Measurements from ENCODE around the gene AGPAT2. TPM values are rescaled to one million over a fixed set of nuclear protein-coding genes. Genes with fewer than 3 reads are reported as not detected.

Gene AGPAT2
- total RNA-seq, 4 donors from 2014 or later, result 19.0 to 77.4 (median 36.0) TPM

GRCh38 chr9:136671254-136671614 lies 16.0 kb downstream of the AGPAT2 start:
- Histone ChIP-seq H3K9me3 (no peaks in the 10 kb centered on the region), H3K36me3 (peaks cover 0 to under 1% of the 10 kb centered on the region in 2 donors), H3K27ac (no peak overlapping the region), H3K4me3 (no peak overlapping the region), H3K27me3 (peaks cover 0 to 10% (median 4%) of the 10 kb centered on the region in 3 donors), H3K4me1 (peaks cover 0 to 10% of the 10 kb centered on the region in 2 donors)
- TF ChIP-seq, protein P1, sequence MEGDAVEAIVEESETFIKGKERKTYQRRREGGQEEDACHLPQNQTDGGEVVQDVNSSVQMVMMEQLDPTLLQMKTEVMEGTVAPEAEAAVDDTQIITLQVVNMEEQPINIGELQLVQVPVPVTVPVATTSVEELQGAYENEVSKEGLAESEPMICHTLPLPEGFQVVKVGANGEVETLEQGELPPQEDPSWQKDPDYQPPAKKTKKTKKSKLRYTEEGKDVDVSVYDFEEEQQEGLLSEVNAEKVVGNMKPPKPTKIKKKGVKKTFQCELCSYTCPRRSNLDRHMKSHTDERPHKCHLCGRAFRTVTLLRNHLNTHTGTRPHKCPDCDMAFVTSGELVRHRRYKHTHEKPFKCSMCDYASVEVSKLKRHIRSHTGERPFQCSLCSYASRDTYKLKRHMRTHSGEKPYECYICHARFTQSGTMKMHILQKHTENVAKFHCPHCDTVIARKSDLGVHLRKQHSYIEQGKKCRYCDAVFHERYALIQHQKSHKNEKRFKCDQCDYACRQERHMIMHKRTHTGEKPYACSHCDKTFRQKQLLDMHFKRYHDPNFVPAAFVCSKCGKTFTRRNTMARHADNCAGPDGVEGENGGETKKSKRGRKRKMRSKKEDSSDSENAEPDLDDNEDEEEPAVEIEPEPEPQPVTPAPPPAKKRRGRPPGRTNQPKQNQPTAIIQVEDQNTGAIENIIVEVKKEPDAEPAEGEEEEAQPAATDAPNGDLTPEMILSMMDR (IDR thresholded peaks at IDR 0.05 in 4 of 5, conservative IDR thresholded peaks at IDR 0.05 in 1 of 5), result no peak
- no peak for TF ChIP-seq POLR2A (IDR thresholded peaks at IDR 0.05)
- no peak for DNase-seq
- intact Hi-C loops (cut with DNase I; ENCODE audit: low total_unique reads), result loop anchor here (1.0 kb wide), 1 partner anchor 24 kb away; no protein-coding TSS in a partner anchor
- no peak for ATAC-seq
- in situ Hi-C loops (cut with MboI; ENCODE audit: low sequenced_read_pairs in 4 of 4), result no loop called here

DNA sequence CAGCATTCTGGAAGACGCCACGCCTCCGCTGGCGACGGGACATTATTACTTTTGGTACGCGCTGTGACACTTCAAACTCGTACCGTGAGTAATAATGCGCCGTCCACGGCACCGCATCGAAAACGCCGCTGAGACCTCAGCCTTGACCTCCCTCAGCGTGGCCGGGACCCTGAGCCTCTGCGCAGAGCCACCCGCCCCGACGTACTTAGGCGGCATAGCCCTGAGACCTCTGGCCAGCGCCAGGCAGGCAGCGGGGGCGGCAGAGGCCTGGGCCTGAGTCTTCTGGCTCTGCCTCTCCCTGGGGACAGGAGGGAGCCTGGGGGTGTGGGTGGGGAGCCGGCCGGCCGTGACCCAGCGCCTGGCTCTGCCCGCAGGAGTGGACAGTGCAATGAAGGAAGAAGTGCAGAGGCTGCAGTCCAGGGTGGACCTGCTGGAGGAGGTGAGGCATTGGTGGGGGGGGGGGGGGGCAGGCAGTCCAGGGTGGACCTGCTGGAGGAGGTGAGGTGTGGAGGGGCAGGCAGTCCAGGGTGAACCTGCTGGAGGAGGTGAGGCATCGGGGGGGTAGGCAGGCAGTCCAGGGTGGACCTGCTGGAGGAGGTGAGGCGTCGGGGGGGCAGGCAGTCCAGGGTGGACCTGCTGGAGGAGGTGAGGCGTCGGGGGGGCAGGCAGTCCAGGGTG lies 16.5 kb downstream of the AGPAT2 start:
- peaks cover 0 to 10% of the 10 kb centered on the region in 2 donors for H3K4me1 ChIP-seq
- intact Hi-C loops (cut with DNase I; ENCODE audit: low total_unique reads), result loop anchor here (1.0 kb wide), 1 partner anchor 25 kb away; no protein-coding TSS in a partner anchor
- peak overlapping the region in 3 of 4 donors; percentile 25 to 55 (median 43) for H3K4me3 ChIP-seq
- TF ChIP-seq POLR2A (IDR thresholded peaks at IDR 0.05), result no peak
- TF ChIP-seq, protein P1 (IDR thresholded peaks at IDR 0.05 in 4 of 5, conservative IDR thresholded peaks at IDR 0.05 in 1 of 5), result no peak
- ATAC-seq, result no peak
- no peaks in the 10 kb centered on the region for H3K9me3 ChIP-seq
- no peak for DNase-seq
- H3K36me3 ChIP-seq, result no peaks in the 10 kb centered on the region
- in situ Hi-C loops (cut with MboI; ENCODE audit: low sequenced_read_pairs in 4 of 4), result no loop called here
- H3K27me3 ChIP-seq, result peaks cover 0 to 10% (median 4%) of the 10 kb centered on the region in 3 donors
- H3K27ac ChIP-seq, result peak overlapping the region in 2 of 4 donors; percentile 31 to 50

- DNase-seq (no peak), ATAC-seq (no peak)
- Histone ChIP-seq H3K4me1 (peaks cover 0 to 10% of the 10 kb centered on the region in 2 donors), H3K9me3 (no peaks in the 10 kb centered on the region), H3K27ac (peak overlapping the region in 2 of 4 donors; percentile 27 to 50), H3K27me3 (peaks cover 3 to 14% (median 9%) of the 10 kb centered on the region in 3 donors), H3K36me3 (no peaks in the 10 kb centered on the region), H3K4me3 (peak overlapping the region in 3 of 4 donors; percentile 25 to 55 (median 43))
- no peak for TF ChIP-seq POLR2A (IDR thresholded peaks at IDR 0.05)
- TF ChIP-seq, protein P1 (IDR thresholded peaks at IDR 0.05 in 4 of 5, conservative IDR thresholded peaks at IDR 0.05 in 1 of 5), result no peak
- intact Hi-C loops (cut with DNase I; ENCODE audit: low total_unique reads) (no loop called here), in situ Hi-C loops (cut with MboI; ENCODE audit: low sequenced_read_pairs in 4 of 4) (no loop called here)
Measured at GRCh38 chr9:136669791-136670464, 17.3 kb downstream of the AGPAT2 start.

DNA sequence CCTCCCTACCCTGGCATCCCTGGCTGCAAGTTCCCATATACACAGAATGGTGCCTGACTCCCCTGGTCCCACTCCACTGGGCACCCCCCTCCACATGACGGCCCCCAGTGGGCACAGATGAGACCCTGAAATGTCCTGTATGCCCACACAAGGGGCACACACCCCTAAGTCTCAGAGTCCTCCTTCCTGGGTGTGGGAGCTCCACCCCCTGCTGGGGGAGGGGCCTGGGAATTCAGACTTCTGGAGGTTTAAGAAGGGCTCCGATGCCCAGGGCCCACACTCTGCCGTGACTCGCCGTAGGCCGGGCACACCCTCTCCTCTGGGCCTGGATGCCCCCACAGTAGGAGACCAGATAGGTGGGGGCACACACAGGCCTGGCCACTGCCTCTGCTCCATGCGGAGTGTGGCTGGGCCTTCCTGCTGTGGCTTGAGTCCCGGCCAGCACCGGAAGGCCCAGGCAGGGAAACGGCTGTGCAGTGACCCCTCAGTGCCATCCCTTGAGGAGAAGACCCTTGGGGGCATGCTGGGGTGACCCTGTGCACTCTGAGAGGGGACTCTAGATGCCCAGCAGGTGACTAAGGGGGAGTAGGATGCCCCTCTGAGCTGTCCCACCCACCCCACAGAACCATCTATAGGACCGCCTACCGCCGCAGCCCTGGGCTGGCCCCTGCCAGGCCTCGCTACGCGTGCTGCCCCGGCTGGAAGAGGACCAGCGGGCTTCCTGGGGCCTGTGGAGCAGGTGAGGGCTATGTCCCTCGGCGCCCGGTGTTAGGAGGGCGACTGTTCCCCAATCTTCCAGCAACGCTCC lies 18.1 kb downstream of the AGPAT2 start:
- Histone ChIP-seq H3K4me1 (peaks cover 0 to 10% of the 10 kb centered on the region in 2 donors), H3K36me3 (no peaks in the 10 kb centered on the region), H3K9me3 (no peaks in the 10 kb centered on the region), H3K27ac (peak overlapping the region in 1 of 4 donors; percentile 27), H3K4me3 (peak overlapping the region in 3 of 4 donors; percentile 25 to 55 (median 43)), H3K27me3 (peaks cover 3 to 22% (median 14%) of the 10 kb centered on the region in 3 donors)
- ATAC-seq (no peak), DNase-seq (no peak)
- in situ Hi-C loops (cut with MboI; ENCODE audit: low sequenced_read_pairs in 4 of 4) (no loop called here), intact Hi-C loops (cut with DNase I; ENCODE audit: low total_unique reads) (no loop called here)
- no peak for TF ChIP-seq POLR2A (IDR thresholded peaks at IDR 0.05)
- TF ChIP-seq, protein P1 (IDR thresholded peaks at IDR 0.05 in 4 of 5, conservative IDR thresholded peaks at IDR 0.05 in 1 of 5), result no peak
